Adrenal gland (tissue), 12 donors: ENCODE results near the gene AK5. TPM values are rescaled to one million over a fixed set of nuclear protein-coding genes. Genes with fewer than 3 reads are reported as not detected.
A peak's percentile ranks its signal among the peaks of the same experiment; 100 is the strongest.

Experiments used
- DNase-seq, 7 donors: peaks; one replicate each; pipeline ENCODE4 v3.0.0-alpha.2; 2019 to 2020
- H3K27ac ChIP-seq, 5 donors: fragments of 200-600 bp; sonication (generic) in 4 of 5; 1 replicate in 3 of 5; 2 replicates in 2 of 5; pipeline versions ENCODE4 v1.5.1 to v1.8.0; 2016 to 2020; ENCODE audit warnings: mild to moderate bottlenecking in 1 of 5
- H3K27me3 ChIP-seq: fragments of 200-600 bp; 2 replicates; pipeline ENCODE4 v1.8.0; 2021
- H3K36me3 ChIP-seq, 2 donors: fragments of 200-600 bp; replicated peaks in 1 of 2; 1 replicate in 1 of 2; 2 replicates in 1 of 2; pipeline versions ENCODE4 v1.5.1 to v1.8.0; 2018 to 2022
- H3K4me1 ChIP-seq, 2 donors: fragments of 200-600 bp; replicated peaks in 1 of 2; 1 replicate in 1 of 2; 2 replicates in 1 of 2; pipeline versions ENCODE4 v1.5.1 to v1.8.0; 2018 to 2021
- H3K4me3 ChIP-seq, 4 donors: fragments of 200-600 bp; sonication (generic) in 3 of 4; one replicate each; pipeline ENCODE4 v1.5.1; 2016 to 2018
- H3K9me3 ChIP-seq, 3 donors: fragments of 200-600 bp; sonication (generic) in 1 of 3; replicated peaks in 1 of 3; 1 replicate in 2 of 3; 2 replicates in 1 of 3; pipeline versions ENCODE4 v1.5.1 to v1.8.0; 2016 to 2021
- POLR2A ChIP-seq, 2 donors: fragments of 450-650 bp; IDR thresholded peaks; one replicate each; pipeline ENCODE4 v1.6.1; 2017; ENCODE audit warnings: antibody characterized with exemption in 2 of 2, mild to moderate bottlenecking in 2 of 2, moderate library complexity in 1 of 2
- WGBS, 4 donors: extraction: QIAGEN DNeasy Blood & Tissue Kit in 2 of 4; methylation state at CpG; one replicate each; pipeline versions ENCODE4 v1.1.5 to v1.1.7; 2013 to 2017; 5-methylcytosine and 5-hydroxymethylcytosine counted together
- intact Hi-C, 2 donors: fragments of 100-400 bp; cut with DNase I; formaldehyde crosslinking; loops; one replicate each; pipeline versions ENCODE4 v1.14.1 to v1.15.0; 2022 to 2023
- polyA plus RNA-seq, 3 donors: library from polyadenylated mRNA; stranded (reverse); fragments of 200-250 nt in 2 of 3; fragments of 350-450 nt in 1 of 3; fragmentation: Illumina TruSeq in 1 of 3; extraction: RNeasy Lipid Tissue Mini Kit (QIAGEN cat#74804) in 1 of 3; gene quantifications; one replicate each; pipeline ENCODE4 v1.2.3, GENCODE V29; 2013 to 2014
- total RNA-seq, 9 donors: library from RNA; depleted of rRNA in 4 of 9; stranded (reverse); fragments of >200 nt in 4 of 9; fragments of 120-200 nt in 1 of 9; fragmentation: NEBNext Ultra II Directional in 1 of 9; extraction: Animal tissue kit (Norgen Biotek cat#: 25700) in 1 of 9; gene quantifications; one replicate each; pipeline versions ENCODE4 v1.1.0 to v1.2.4, GENCODE V29; 2013 to 2023
- TF ChIP-seq, protein P1 (sequence below), 6 experiments: fragments of 450-650 bp in 4 of 6; fragments of 200-600 bp in 2 of 6; sonication (generic) in 1 of 6; IDR thresholded peaks; 1 replicate in 5 of 6; 2 replicates in 1 of 6; pipeline versions ENCODE4 v1.5.1 to v1.8.0; 2016 to 2021; ENCODE audit warnings: antibody characterized with exemption in 6 of 6, mild to moderate bottlenecking in 2 of 6, moderate library complexity in 1 of 6
- donor health status: healthy with polysubstance abuse.
- donor health status: Bipolar disorder and iron deficiency.
- donor health status: DM: yes; HTN: yes; CAD: no.
- donor health status: DM: no; HTN: no; CAD: no.
- donor health status: DM: no; HTN: no; CAD: no.
- donor health status: DM: yes; HTN: yes; CAD: no.

Gene AK5
- total and polyA plus RNA-seq, 12 donors: 0.34 to 2.3 (median 1.1) TPM; not detected in 4

DNA sequence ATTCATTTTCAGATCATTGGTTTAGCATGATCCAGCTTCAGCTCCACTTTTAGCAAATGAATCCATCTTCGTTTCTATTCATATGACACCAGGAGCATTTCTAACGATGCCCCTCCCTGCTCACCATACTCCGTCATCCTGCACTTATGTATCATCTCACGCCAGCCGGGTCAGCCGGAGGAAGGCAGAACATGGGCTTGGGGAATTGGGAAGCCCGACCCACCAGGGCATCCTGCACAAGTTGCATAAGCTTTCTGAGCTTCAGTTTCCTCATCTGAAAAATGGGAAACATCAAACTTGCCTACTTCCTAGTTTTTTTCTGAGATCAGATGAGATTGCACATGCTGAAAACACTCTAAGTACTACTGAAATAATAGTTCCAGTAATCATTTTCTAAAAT is 194.7 kb downstream of the AK5 start:
- H3K9me3 ChIP-seq: no peaks in the 10 kb centered on the region
- intact Hi-C loops: no loop called here
- H3K36me3 ChIP-seq: no peaks in the 10 kb centered on the region
- peak in 1 of 7 donors; percentile 6 for DNase-seq
- TF ChIP-seq POLR2A (IDR thresholded peaks at IDR 0.05): no peak
- TF ChIP-seq, protein P1, sequence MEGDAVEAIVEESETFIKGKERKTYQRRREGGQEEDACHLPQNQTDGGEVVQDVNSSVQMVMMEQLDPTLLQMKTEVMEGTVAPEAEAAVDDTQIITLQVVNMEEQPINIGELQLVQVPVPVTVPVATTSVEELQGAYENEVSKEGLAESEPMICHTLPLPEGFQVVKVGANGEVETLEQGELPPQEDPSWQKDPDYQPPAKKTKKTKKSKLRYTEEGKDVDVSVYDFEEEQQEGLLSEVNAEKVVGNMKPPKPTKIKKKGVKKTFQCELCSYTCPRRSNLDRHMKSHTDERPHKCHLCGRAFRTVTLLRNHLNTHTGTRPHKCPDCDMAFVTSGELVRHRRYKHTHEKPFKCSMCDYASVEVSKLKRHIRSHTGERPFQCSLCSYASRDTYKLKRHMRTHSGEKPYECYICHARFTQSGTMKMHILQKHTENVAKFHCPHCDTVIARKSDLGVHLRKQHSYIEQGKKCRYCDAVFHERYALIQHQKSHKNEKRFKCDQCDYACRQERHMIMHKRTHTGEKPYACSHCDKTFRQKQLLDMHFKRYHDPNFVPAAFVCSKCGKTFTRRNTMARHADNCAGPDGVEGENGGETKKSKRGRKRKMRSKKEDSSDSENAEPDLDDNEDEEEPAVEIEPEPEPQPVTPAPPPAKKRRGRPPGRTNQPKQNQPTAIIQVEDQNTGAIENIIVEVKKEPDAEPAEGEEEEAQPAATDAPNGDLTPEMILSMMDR (IDR thresholded peaks at IDR 0.05): no peak
- H3K27ac ChIP-seq: no peak overlapping the region
- H3K4me1 ChIP-seq: no peaks in the 10 kb centered on the region
- H3K4me3 ChIP-seq: no peak overlapping the region
- WGBS, 4 donors: 52 to 65% (median 61%) methylated on average over 7 of the region's 7 CpGs
- no peaks in the 10 kb centered on the region for H3K27me3 ChIP-seq

- no peak overlapping the region for H3K27ac ChIP-seq
- H3K9me3 ChIP-seq: no peaks in the 10 kb centered on the region
- H3K36me3 ChIP-seq: no peaks in the 10 kb centered on the region
- TF ChIP-seq, protein P1 (IDR thresholded peaks at IDR 0.05): no peak
- no peaks in the 10 kb centered on the region for H3K4me1 ChIP-seq
- no peak for DNase-seq
- WGBS, 4 donors: 69 to 78% (median 74%) methylated on average over 1 of the region's 1 CpG
- no peaks in the 10 kb centered on the region for H3K27me3 ChIP-seq
- no peak overlapping the region for H3K4me3 ChIP-seq
- intact Hi-C loops: no loop called here
These were observed 202.5 kb downstream of the AK5 start for GRCh38 chr1:77484334-77484733.

DNA sequence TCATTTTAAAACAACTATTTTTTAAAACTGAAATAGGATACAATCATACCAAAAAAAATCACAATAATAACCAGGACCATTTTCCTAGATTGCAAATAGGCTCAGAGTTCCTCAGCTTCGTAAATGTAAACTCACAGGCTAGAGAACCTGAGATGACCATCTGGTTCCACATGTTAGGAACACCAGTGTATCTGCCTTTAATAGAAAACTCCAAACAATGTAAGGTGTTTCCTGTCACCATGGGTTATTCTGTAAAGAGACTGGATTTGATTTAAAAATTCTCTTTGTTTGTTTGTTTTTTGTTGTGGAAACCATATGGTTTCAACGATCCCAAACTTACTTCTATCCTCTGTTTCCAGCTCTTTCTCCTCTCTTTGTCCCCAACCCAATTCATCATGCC is 203.1 kb downstream of the AK5 start:
- intact Hi-C loops: no loop called here
- no peaks in the 10 kb centered on the region for H3K27me3 ChIP-seq
- no peak for DNase-seq
- H3K4me1 ChIP-seq: no peaks in the 10 kb centered on the region
- TF ChIP-seq POLR2A (IDR thresholded peaks at IDR 0.05): no peak
- TF ChIP-seq, protein P1 (IDR thresholded peaks at IDR 0.05): no peak
- H3K9me3 ChIP-seq: no peaks in the 10 kb centered on the region
- no peak overlapping the region for H3K27ac ChIP-seq
- no peak overlapping the region for H3K4me3 ChIP-seq
- H3K36me3 ChIP-seq: no peaks in the 10 kb centered on the region
- 55 to 75% (median 63%) methylated on average over 2 of the region's 2 CpGs for WGBS, 4 donors

GRCh38 chr1:77487631-77488030 is 205.8 kb downstream of the AK5 start:
- no peaks in the 10 kb centered on the region for H3K9me3 ChIP-seq
- no peak for TF ChIP-seq POLR2A (IDR thresholded peaks at IDR 0.05)
- TF ChIP-seq, protein P1 (IDR thresholded peaks at IDR 0.05): no peak
- H3K27me3 ChIP-seq: no peaks in the 10 kb centered on the region
- no peak for DNase-seq
- intact Hi-C loops: no loop called here
- no peak overlapping the region for H3K4me3 ChIP-seq
- no peaks in the 10 kb centered on the region for H3K4me1 ChIP-seq
- 77 to 88% (median 87%) methylated on average over 1 of the region's 1 CpG for WGBS, 4 donors
- H3K27ac ChIP-seq: no peak overlapping the region
- H3K36me3 ChIP-seq: no peaks in the 10 kb centered on the region
